Measurements from ENCODE around the gene HPS4. TPM values are rescaled to one million over a fixed set of nuclear protein-coding genes. Genes with fewer than 3 reads are reported as not detected.

The HPS4 gene
- total RNA-seq, result 20.3 and 26.9 TPM in 2 replicates

DNA sequence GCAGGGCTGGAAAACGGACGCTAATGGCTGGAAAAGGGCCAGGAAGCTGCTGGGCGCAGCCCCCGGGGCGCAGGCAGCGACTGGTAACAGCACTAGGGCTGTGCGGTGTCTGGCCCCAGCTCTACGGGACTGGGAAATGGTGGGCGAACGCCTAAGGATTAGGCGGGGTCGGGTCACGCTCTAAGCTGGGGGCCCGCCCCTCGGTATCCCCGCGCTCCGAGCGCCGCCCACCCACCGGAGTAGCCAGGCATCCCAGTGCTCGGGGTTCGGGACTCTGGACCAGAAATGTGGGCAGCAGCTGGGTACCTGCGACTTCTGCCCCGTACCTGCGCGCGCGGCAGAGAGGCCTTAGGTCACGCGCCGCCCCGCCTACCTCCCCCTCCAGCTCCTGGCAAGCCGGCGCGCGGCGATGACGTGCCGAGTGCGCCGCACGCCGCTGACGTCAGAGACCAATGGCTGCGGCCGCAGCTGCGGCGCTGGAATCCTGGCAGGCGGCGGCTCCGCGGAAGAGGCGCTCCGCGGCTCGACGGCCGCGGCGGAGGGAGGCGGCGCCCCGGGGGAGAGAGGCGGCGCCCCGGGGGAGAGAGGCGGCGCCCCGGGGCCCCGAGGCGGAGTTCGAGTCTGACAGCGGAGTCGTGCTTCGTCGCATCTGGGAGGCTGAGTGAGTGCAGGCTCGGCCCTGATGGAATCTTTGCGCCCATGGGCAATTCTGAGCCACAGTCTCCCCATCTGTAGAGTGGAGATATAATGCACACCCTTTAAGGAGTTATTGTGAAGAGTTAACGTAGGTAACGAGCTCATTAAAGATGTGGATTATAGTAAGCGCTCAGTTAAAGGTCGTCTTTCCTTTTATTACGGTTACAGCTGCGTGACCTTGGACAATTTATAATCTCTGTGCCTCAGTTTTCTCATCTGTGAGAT, at the start of gene HPS4, which contains the start of gene SRRD:
HPS4 (minus strand) TSS at position 345 of the 921 bp plus-strand sequence. CDS start 2,021 bp downstream, outside the sequence.
SRRD (plus strand) TSS at position 439 of the 921 bp plus-strand sequence; CDS start at position 453, 14 bp downstream.

GRCh38 chr22:26512149-26512793, 28.7 kb upstream of the HPS4 start, which contains the start of gene TFIP11:
TFIP11 (minus strand) TSS chr22:26512473; CDS start chr22:26510272, 2,201 bp downstream.

DNA sequence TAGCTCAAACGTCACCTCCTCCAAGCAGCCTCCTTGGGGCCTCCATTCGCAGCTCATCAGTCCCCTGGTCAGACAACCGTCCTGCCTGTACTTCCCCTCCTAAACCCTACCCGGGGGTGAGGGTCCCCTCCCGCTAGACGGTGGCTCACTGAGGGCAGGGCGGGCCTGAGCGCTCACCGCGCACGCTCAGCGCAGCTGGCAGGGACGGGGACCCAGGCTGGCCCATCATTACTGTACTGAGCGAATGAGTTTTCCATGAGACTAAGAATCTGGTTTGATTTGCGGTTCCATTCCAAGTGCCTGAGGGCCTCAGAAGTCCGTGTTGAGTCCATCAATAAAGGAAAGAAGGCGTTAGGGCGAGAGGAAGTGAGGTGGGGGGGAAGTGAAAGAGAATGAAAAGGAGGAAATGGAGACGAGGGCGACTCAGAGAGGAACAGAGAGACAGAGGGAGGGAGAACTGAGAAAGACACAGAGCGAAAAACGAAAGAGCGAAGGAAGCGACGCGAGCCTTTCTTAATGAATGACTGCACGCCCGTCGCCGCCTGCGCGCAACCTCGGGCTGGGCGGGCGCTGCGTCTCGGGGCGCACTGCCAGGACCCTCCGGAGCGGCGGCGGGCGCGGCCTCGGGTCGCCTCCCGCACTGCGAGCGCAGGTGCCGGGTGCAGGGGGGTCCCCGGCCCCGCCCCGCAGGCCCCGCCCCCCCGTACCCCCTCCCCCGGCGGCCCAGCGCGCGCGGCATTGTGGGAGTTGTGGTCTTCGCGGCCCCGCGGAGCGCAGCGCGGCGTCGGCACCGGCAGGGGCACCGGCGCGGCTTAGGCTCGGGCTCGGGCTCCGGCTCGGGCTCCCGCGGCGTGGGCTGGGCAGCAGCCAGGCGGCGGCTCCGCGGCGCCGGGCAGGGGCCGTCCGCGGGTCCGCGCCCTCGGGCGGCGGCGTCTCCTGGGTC, 54.8 kb downstream of the HPS4 start, which contains the start of gene ASPHD2:
ASPHD2 (plus strand) TSS at position 746 of the 943 bp plus-strand sequence. CDS start 4,356 bp downstream, outside the sequence.

Other genes starting within 250 kb of the HPS4 start
- 1.8 TPM in 2 replicates for gene ASPHD2, start 54.5 kb downstream of the HPS4 start, total RNA-seq
- gene SRRD, start 94 bp upstream of the HPS4 start, total RNA-seq, result 9.4 and 11.5 TPM in 2 replicates
- gene TFIP11, start 28.7 kb upstream of the HPS4 start, total RNA-seq, result 29.8 and 36.2 TPM in 2 replicates
- gene TPST2, start 106.3 kb upstream of the HPS4 start, total RNA-seq, result 18.9 and 23.4 TPM in 2 replicates
- gene CRYBB1, start 134.2 kb upstream of the HPS4 start, total RNA-seq, result not detected in 2 replicates
- not detected in 2 replicates for gene CRYBA4, start 138.2 kb upstream of the HPS4 start, total RNA-seq
- 0.53 and 0.75 TPM in 2 replicates for gene MIAT, start 173.8 kb upstream of the HPS4 start, total RNA-seq

Measured in aortic smooth muscle cell (primary cell).